ENCODE measurements around the gene UQCC3. TPM values are rescaled to one million over a fixed set of nuclear protein-coding genes. Genes with fewer than 3 reads are reported as not detected.
"Not testable (repeated sequence)": the region's sequence is repeated elsewhere in the genome, so short reads cannot be mapped to it uniquely, and the experiment has no call there.

The UQCC3 gene
- total and polyA plus RNA-seq, 8 donors, result 6.2 to 9.0 (median 6.6) TPM

GRCh38 chr11:62669420-62670161 lies 1.9 kb upstream of the UQCC3 start:
- intact Hi-C loops (cut with DNase I), result no loop called here
- no peak overlapping the region for H3K27ac ChIP-seq

GRCh38 chr11:62671236-62671607 lies 251 bp upstream of the UQCC3 start:
- intact Hi-C loops (cut with DNase I), result no loop called here

More at GRCh38 chr11:62669420-62670161, 1.9 kb upstream of the UQCC3 start:
- H3K4me3 ChIP-seq, result no peak overlapping the region
- TF ChIP-seq CTCF (IDR thresholded peaks at IDR 0.05), result no peak
- H3K9me3 ChIP-seq, result no peaks in the 10 kb centered on the region
- no peak for DNase-seq
- H3K4me1 ChIP-seq, result peaks cover 30 to 66% of the 10 kb centered on the region in 2 donors
- no peaks in the 10 kb centered on the region for H3K27me3 ChIP-seq
- no peak for ATAC-seq
- H3K36me3 ChIP-seq, result peaks cover 0 to 31% of the 10 kb centered on the region in 2 donors

GRCh38 chr11:62673196-62673525 lies 1.7 kb downstream of the UQCC3 start:
- peak overlapping the region in 1 of 2 donors; percentile 91 for H3K27ac ChIP-seq
- peaks cover 0 to 51% of the 10 kb centered on the region in 2 donors for H3K36me3 ChIP-seq
- no peak overlapping the region for H3K4me3 ChIP-seq
- no peaks in the 10 kb centered on the region for H3K9me3 ChIP-seq
- no peak for TF ChIP-seq CTCF (IDR thresholded peaks at IDR 0.05)
- ATAC-seq (no peak), DNase-seq (no peak)
- intact Hi-C loops (cut with DNase I), result no loop called here
- H3K27me3 ChIP-seq, result no peaks in the 10 kb centered on the region
- H3K4me1 ChIP-seq, result peaks cover 22 to 63% of the 10 kb centered on the region in 2 donors

More at GRCh38 chr11:62671236-62671607, 251 bp upstream of the UQCC3 start:
- Histone ChIP-seq H3K27me3 (no peaks in the 10 kb centered on the region), H3K4me3 (peak overlapping the region; percentile 63 to 70), H3K9me3 (no peaks in the 10 kb centered on the region), H3K4me1 (peaks cover 26 to 62% of the 10 kb centered on the region in 2 donors), H3K27ac (peak overlapping the region; percentile 90 to 91), H3K36me3 (peaks cover 0 to 45% of the 10 kb centered on the region in 2 donors)
- no peak for TF ChIP-seq CTCF (IDR thresholded peaks at IDR 0.05)
- ATAC-seq, result peak; percentile 45
- DNase-seq, result peak in 1 of 4 donors; percentile 57

GRCh38 chr11:62675415-62675814 lies 3.9 kb downstream of the UQCC3 start:
- H3K27ac ChIP-seq; H3K27me3 ChIP-seq; H3K4me3 ChIP-seq; ATAC-seq; intact Hi-C loops (cut with DNase I); H3K9me3 ChIP-seq: not testable (repeated sequence)
- H3K36me3 ChIP-seq, result peaks cover 0 to 51% of the 10 kb centered on the region in 2 donors
- H3K4me1 ChIP-seq, result peaks cover 28 to 63% of the 10 kb centered on the region in 2 donors
- DNase-seq, result peak in 1 of 4 donors; percentile 23

GRCh38 chr11:62676698-62677097 lies 5.2 kb downstream of the UQCC3 start:
- Histone ChIP-seq H3K4me3 (no peak overlapping the region), H3K27me3 (no peaks in the 10 kb centered on the region), H3K27ac (no peak overlapping the region), H3K36me3 (peaks cover 0 to 51% of the 10 kb centered on the region in 2 donors), H3K4me1 (peaks cover 21 to 54% of the 10 kb centered on the region in 2 donors), H3K9me3 (no peaks in the 10 kb centered on the region)
- intact Hi-C loops (cut with DNase I), result no loop called here
- DNase-seq (no peak), ATAC-seq (no peak)
- no peak for TF ChIP-seq CTCF (IDR thresholded peaks at IDR 0.05)

Data from left lung (tissue), 10 donors.